DOHH2 (cell line): Measurements from ENCODE around the gene COL27A1.

Experiments
- H3F3A ChIP-seq: fragments of 200-600 bp; sonication (generic), shearing (Covaris generic); 2 replicates; pipeline ENCODE4 v1.6.0; 2016; ENCODE audit warnings: antibody characterized with exemption, mild to moderate bottlenecking; ENCODE audit not compliant: control insufficient read depth, insufficient read depth
- H3K27ac ChIP-seq: fragments of 200-600 bp; sonication (generic); 2 replicates; pipeline ENCODE4 v1.5.1; 2014; ENCODE audit warnings: low read depth, mild to moderate bottlenecking, low read length, moderate library complexity
- H3K27me3 ChIP-seq: fragments of 200-600 bp; sonication (generic); 2 replicates; pipeline ENCODE4 v1.6.1; 2014; ENCODE audit warnings: mild to moderate bottlenecking, low read length, mixed read lengths; ENCODE audit not compliant: control insufficient read depth
- H3K36me3 ChIP-seq: fragments of 200-600 bp; sonication (generic); 2 replicates; pipeline ENCODE4 v1.6.1; 2014; ENCODE audit warnings: mild to moderate bottlenecking, low read length, moderate library complexity, mixed read lengths; ENCODE audit not compliant: control insufficient read depth
- H3K4me1 ChIP-seq: fragments of 200-600 bp; sonication (generic); 2 replicates; pipeline ENCODE4 v1.6.1; 2014; ENCODE audit warnings: mild to moderate bottlenecking, low read length, mixed read lengths; ENCODE audit not compliant: control insufficient read depth
- H3K4me2 ChIP-seq: fragments of 200-600 bp; sonication (generic); 2 replicates; pipeline ENCODE4 v1.6.0; 2014; ENCODE audit warnings: mild to moderate bottlenecking, low read length, moderate library complexity
- H3K4me3 ChIP-seq: fragments of 200-600 bp; sonication (generic); 2 replicates; pipeline ENCODE4 v1.5.1; 2014; ENCODE audit warnings: mild to moderate bottlenecking, low read length, mixed read lengths
- H3K79me2 ChIP-seq: fragments of 200-600 bp; sonication (generic); 2 replicates; pipeline ENCODE4 v1.6.1; 2014; ENCODE audit warnings: mild to moderate bottlenecking, low read length, mixed read lengths; ENCODE audit not compliant: control insufficient read depth
- H3K9me2 ChIP-seq: fragments of 200-600 bp; sonication (generic); replicated peaks from 2 replicates; pipeline ENCODE4 v1.6.1; 2014; ENCODE audit warnings: mild to moderate bottlenecking, low read length, mixed read lengths; ENCODE audit not compliant: control insufficient read depth
- H3K9me3 ChIP-seq: fragments of 200-600 bp; sonication (generic); 2 replicates; pipeline ENCODE4 v1.6.1; 2014; ENCODE audit warnings: antibody characterized with exemption, low read length, mixed read lengths; ENCODE audit not compliant: control insufficient read depth, insufficient read depth
- H4K20me1 ChIP-seq: fragments of 200-600 bp; sonication (generic); 2 replicates; pipeline ENCODE4 v1.6.0; 2014; ENCODE audit warnings: low read depth, mild to moderate bottlenecking, antibody characterized with exemption, low read length, moderate library complexity; ENCODE audit not compliant: control insufficient read depth, insufficient read depth
- EZH2phosphoT487 ChIP-seq: fragments of 200-600 bp; sonication (generic); IDR thresholded peaks from 2 replicates; pipeline ENCODE4 v1.6.1; 2017; ENCODE audit warnings: borderline replicate concordance, mild to moderate bottlenecking, antibody characterized with exemption, low read length, moderate library complexity, mixed read lengths
- TF ChIP-seq, protein P1 (sequence below): fragments of 200-600 bp; sonication (generic); IDR thresholded peaks from one replicate; pipeline ENCODE4 v1.5.1; 2014; ENCODE audit warnings: antibody characterized with exemption, mild to moderate bottlenecking, low read depth, low read length; ENCODE audit not compliant: poor library complexity, severe bottlenecking

Gene COL27A1

DNA sequence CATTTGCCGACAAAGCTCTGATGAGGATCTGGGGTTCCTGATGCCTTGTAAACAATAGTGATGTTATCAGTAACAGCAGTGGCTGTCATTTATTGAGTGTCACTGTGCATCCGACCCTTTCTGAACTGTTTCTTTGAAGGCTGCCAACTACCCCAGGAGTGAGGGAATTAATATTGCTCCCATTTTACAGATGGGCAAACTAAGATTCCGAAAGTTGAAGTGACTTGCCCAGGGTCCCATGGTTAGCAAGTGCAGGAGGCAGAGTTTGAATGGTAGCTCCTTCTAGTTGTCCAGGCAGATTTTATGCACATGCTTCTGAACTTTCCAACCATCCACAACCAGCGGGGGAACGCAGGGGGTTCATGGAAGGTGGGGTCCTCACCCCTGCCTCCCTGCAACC is 81.9 kb downstream of the COL27A1 start:
- no peak overlapping the region for H3K27ac ChIP-seq
- no peaks in the 10 kb centered on the region for H3F3A ChIP-seq
- H3K36me3 ChIP-seq, result no peaks in the 10 kb centered on the region
- H3K4me2 ChIP-seq, result no peak overlapping the region
- no peak overlapping the region for H3K4me3 ChIP-seq
- no peaks in the 10 kb centered on the region for H4K20me1 ChIP-seq
- H3K9me2 ChIP-seq, result no peaks in the 10 kb centered on the region
- H3K4me1 ChIP-seq, result no peaks in the 10 kb centered on the region
- no peak for TF ChIP-seq EZH2phosphoT487
- TF ChIP-seq, protein P1, sequence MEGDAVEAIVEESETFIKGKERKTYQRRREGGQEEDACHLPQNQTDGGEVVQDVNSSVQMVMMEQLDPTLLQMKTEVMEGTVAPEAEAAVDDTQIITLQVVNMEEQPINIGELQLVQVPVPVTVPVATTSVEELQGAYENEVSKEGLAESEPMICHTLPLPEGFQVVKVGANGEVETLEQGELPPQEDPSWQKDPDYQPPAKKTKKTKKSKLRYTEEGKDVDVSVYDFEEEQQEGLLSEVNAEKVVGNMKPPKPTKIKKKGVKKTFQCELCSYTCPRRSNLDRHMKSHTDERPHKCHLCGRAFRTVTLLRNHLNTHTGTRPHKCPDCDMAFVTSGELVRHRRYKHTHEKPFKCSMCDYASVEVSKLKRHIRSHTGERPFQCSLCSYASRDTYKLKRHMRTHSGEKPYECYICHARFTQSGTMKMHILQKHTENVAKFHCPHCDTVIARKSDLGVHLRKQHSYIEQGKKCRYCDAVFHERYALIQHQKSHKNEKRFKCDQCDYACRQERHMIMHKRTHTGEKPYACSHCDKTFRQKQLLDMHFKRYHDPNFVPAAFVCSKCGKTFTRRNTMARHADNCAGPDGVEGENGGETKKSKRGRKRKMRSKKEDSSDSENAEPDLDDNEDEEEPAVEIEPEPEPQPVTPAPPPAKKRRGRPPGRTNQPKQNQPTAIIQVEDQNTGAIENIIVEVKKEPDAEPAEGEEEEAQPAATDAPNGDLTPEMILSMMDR, result no peak
- no peaks in the 10 kb centered on the region for H3K79me2 ChIP-seq
- no peaks in the 10 kb centered on the region for H3K9me3 ChIP-seq
- no peaks in the 10 kb centered on the region for H3K27me3 ChIP-seq

DNA sequence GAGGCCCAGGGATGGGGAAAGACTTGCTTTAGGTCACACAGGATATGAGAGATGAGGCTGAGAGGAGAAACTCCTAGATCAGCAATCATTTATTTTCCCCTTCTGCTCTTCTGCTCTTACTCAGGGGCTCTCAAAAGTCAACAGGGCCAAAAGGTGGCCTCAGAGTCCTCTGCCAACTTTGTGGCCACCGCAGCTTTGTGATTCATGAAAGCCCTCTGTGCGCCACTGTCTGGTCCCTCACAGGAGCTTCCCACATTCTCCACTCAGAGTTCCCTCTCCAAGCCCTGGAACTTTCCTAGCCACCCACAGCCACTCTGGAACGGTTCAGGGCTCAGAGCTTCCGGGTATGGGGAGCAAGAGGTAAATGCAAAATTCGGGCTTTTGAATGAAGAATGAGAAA is 82.4 kb downstream of the COL27A1 start:
- Histone ChIP-seq H3K27ac (no peak overlapping the region), H3K4me2 (no peak overlapping the region), H3K4me1 (no peaks in the 10 kb centered on the region), H3K9me3 (no peaks in the 10 kb centered on the region), H3K27me3 (no peaks in the 10 kb centered on the region), H3K9me2 (no peaks in the 10 kb centered on the region), H3K36me3 (no peaks in the 10 kb centered on the region), H3K4me3 (no peak overlapping the region), H3K79me2 (no peaks in the 10 kb centered on the region), H3F3A (no peaks in the 10 kb centered on the region), H4K20me1 (no peaks in the 10 kb centered on the region)
- no peak for TF ChIP-seq EZH2phosphoT487

DNA sequence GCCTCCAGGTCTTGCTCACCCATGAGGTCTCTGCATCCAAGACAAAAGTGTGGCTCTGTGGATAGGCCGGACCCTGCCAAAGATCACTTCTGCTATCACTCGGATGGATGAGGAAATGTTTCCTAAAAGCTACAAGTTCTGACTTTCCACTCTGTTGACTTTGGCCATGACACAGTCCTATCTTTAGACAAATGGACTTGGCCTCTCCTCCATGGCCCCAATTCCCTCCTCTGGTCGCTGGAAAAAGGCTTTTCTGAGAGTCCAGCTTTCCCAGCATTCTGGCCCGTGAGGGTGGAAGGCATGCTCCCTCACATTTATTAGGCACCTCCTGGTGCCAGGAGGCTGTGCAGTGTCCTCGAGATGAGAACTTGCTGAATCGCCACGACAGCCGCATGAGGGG is 83.1 kb downstream of the COL27A1 start:
- TF ChIP-seq, protein P1, result no peak
- no peak for TF ChIP-seq EZH2phosphoT487
- Histone ChIP-seq H3K4me1 (no peaks in the 10 kb centered on the region), H3K4me2 (no peak overlapping the region), H3K27ac (no peak overlapping the region), H3K79me2 (no peaks in the 10 kb centered on the region), H3F3A (no peaks in the 10 kb centered on the region), H3K36me3 (no peaks in the 10 kb centered on the region), H3K9me2 (no peaks in the 10 kb centered on the region), H4K20me1 (no peaks in the 10 kb centered on the region), H3K27me3 (no peaks in the 10 kb centered on the region), H3K9me3 (no peaks in the 10 kb centered on the region), H3K4me3 (no peak overlapping the region)

DNA sequence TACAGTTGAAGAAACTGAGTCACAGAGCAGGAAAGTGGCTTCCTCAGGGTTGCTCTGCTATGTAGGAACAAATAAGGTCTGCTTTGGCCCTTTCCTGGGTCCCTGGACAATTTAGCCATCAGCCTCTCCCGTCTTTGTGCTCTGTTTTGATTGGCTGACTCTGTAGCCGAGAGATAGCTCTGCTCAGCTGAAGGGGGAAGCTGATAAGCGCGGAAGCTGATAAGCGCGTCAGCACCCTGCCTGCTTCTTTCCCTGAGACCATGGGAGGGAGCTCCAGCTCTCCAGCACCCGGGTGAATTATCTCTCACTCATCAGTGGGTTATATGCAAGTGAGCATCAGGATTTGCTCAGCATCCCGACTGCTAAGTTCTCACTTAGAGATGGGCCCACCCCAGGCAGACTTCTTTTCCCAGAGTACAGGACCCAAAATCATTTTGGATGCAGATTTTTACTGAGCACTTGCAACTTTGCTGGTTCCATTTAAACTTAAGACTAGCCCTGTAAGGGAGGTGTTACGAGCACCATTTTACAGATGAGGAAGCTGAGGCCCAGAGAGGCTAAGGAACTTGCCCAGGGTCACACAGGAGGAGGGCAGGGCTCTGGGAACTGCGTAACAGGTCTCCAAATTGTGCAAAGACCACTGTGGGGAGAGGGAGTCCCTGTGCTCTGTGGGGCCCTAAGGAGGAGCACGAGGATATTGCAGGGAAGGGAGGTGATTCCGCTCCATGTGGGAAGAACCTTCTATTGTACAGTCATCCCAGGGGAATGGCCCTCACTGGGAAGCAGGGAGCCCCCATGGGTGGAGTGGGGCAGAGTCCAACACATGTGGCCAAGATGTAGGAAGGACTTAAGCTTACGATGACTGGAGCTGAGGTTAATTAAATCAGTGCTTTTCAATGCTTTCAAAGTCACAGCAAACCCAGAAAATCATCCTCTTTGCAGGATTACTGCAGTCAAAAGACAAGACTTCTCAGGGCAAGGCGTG is 83.8 kb downstream of the COL27A1 start:
- TF ChIP-seq, protein P1, result no peak
- no peak for TF ChIP-seq EZH2phosphoT487
- no peaks in the 10 kb centered on the region for H3K36me3 ChIP-seq
- no peaks in the 10 kb centered on the region for H3K9me2 ChIP-seq
- H4K20me1 ChIP-seq, result no peaks in the 10 kb centered on the region
- no peaks in the 10 kb centered on the region for H3K9me3 ChIP-seq
- no peaks in the 10 kb centered on the region for H3K79me2 ChIP-seq
- H3K4me2 ChIP-seq, result no peak overlapping the region
- no peaks in the 10 kb centered on the region for H3K4me1 ChIP-seq
- no peak overlapping the region for H3K27ac ChIP-seq
- no peak overlapping the region for H3K4me3 ChIP-seq
- H3K27me3 ChIP-seq, result no peaks in the 10 kb centered on the region
- no peaks in the 10 kb centered on the region for H3F3A ChIP-seq
